ENCODE data around the gene IMP4.

IMP4 gene

GRCh38 chr2:130336877-130337734 is 5.6 kb upstream of the IMP4 start:
- DNase-seq = no peak

GRCh38 chr2:130337735-130338325 is 4.9 kb upstream of the IMP4 start:
- no peak for DNase-seq

- DNase-seq = no peak
These were observed 3.8 kb upstream of the IMP4 start for GRCh38 chr2:130338793-130339345.

GRCh38 chr2:130339885-130340745 is 2.6 kb upstream of the IMP4 start:
- DNase-seq = no peak

GRCh38 chr2:130341562-130342019 is 1.1 kb upstream of the IMP4 start:
- no peak for DNase-seq

GRCh38 chr2:130342020-130342532 is 621 bp upstream of the IMP4 start:
- DNase-seq = peak; percentile 79

GRCh38 chr2:130344578-130344977 is 1.9 kb downstream of the IMP4 start:
- no peak for DNase-seq

GRCh38 chr2:130345091-130345490 is 2.4 kb downstream of the IMP4 start:
- DNase-seq = no peak

GRCh38 chr2:130345611-130346010 is 2.9 kb downstream of the IMP4 start:
- DNase-seq = no peak

GRCh38 chr2:130346041-130346740 is 3.5 kb downstream of the IMP4 start:
- DNase-seq = no peak

GRCh38 chr2:130346741-130347066 is 4.0 kb downstream of the IMP4 start:
- no peak for DNase-seq

- DNase-seq = no peak
These were observed 4.7 kb downstream of the IMP4 start for GRCh38 chr2:130347220-130347925.

- DNase-seq = no peak
These were observed 6.5 kb downstream of the IMP4 start for GRCh38 chr2:130349174-130349573.

GRCh38 chr2:130351711-130352110 is 9.0 kb downstream of the IMP4 start:
- no peak for DNase-seq

- no peak for DNase-seq
These were observed 9.5 kb downstream of the IMP4 start for GRCh38 chr2:130352237-130352636.

GRCh38 chr2:130353291-130354138 is 10.8 kb downstream of the IMP4 start:
- DNase-seq = no peak

- DNase-seq = no peak
These were observed 11.4 kb downstream of the IMP4 start for GRCh38 chr2:130354139-130354428.

- DNase-seq = no peak
These were observed 12.5 kb downstream of the IMP4 start for GRCh38 chr2:130355172-130355577.

- DNase-seq = peak; percentile 47
These were observed 13.1 kb downstream of the IMP4 start, which contains the start of gene PTPN18 for GRCh38 chr2:130355578-130356431. PTPN18 (plus strand) TSS chr2:130356056; CDS start chr2:130356108, 52 bp downstream.

- no peak for DNase-seq
These were observed 15.2 kb downstream of the IMP4 start for GRCh38 chr2:130357864-130358263.

Measured in activated gamma-delta T cell treated with Interleukin-2 at 50 U/mL for 16 hours (primary cell).